ENCODE data around the gene CAPN14.
A peak's percentile ranks its signal among the peaks of the same experiment; 100 is the strongest.

CAPN14 gene

DNA sequence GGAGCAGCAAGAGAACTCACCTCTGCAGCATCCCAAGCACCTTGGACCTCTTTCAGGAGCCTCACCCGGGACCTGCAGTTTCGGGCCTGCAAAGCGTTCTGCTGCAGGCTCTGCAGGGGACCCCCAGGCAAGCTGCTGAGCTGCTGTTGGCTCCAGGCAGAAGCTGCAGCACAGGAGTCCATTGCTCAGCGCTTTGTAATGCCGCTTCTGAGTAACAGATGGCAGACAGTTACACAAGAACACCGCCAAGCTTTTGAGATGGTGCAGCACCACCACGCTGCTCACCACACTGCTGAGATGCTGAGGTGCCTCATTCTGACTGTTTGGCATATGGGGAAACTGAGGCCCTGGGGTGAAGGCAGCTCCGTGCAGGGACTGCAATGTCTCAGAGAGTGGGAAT, 77.2 kb downstream of the CAPN14 start:
- H3K27ac ChIP-seq (ENCODE audit: extremely low read depth, low read depth, low read length) = no peak overlapping the region
- ChIA-PET POLR2A (no interaction called here), CTCF (interaction anchor here (0.7 to 3.2 kb wide), 3 partner anchors 10 to 30 kb away, joined by 3 to 8 read pairs (median 4); no protein-coding TSS in a partner anchor)
- TF ChIP-seq BCL11A (tag by site-specific recombination; IDR thresholded peaks at IDR 0.05; ENCODE audit: low read depth) (no peak), TRIM28 (IDR thresholded peaks at IDR 0.05; ENCODE audit: borderline replicate concordance, low read length) (no peak)
- no peaks in the 10 kb centered on the region for H3K36me3 ChIP-seq (ENCODE audit: control insufficient read depth in 2 of 2, insufficient read depth in 1 of 2, low read length in 2 of 2)
- no peak overlapping the region for H3K4me3 ChIP-seq (ENCODE audit: low read depth, low read length)
- no peaks in the 10 kb centered on the region for H3K4me1 ChIP-seq (ENCODE audit: control insufficient read depth, insufficient read depth, low read length)
- H3K9me3 ChIP-seq (ENCODE audit: control insufficient read depth, insufficient read depth, low read depth, low read length) = no peaks in the 10 kb centered on the region

- CTCF ChIA-PET = interaction anchor here (0.6 to 3.2 kb wide), 3 partner anchors 12 to 974 kb away, joined by 3 to 8 read pairs (median 4); no protein-coding TSS in a partner anchor
- Histone ChIP-seq H3K36me3 (ENCODE audit: control insufficient read depth in 2 of 2, insufficient read depth in 1 of 2, low read length in 2 of 2) (no peaks in the 10 kb centered on the region), H3K27ac (ENCODE audit: extremely low read depth, low read depth, low read length) (no peak overlapping the region), H3K9me3 (ENCODE audit: control insufficient read depth, insufficient read depth, low read depth, low read length) (no peaks in the 10 kb centered on the region), H3K4me3 (ENCODE audit: low read depth, low read length) (no peak overlapping the region), H3K4me1 (ENCODE audit: control insufficient read depth, insufficient read depth, low read length) (no peaks in the 10 kb centered on the region)
- TF ChIP-seq ZNF335 (tag by site-specific recombination; conservative IDR thresholded peaks at IDR 0.05) = no peak
- POLR2A ChIA-PET = no interaction called here
Measured at GRCh38 chr2:31139671-31140070, 77.6 kb downstream of the CAPN14 start.

- ChIA-PET CTCF (interaction anchor here (0.6 to 1.5 kb wide), 17 partner anchors 9 to 973 kb away, joined by 3 to 6 read pairs (median 3); partner anchors contain the start of gene EHD3), POLR2A (no interaction called here)
- Histone ChIP-seq H3K36me3 (ENCODE audit: control insufficient read depth in 2 of 2, insufficient read depth in 1 of 2, low read length in 2 of 2) (no peaks in the 10 kb centered on the region), H3K4me3 (ENCODE audit: low read depth, low read length) (peak within 1 kb of the TSS; percentile 48), H3K9me3 (ENCODE audit: control insufficient read depth, insufficient read depth, low read depth, low read length) (no peaks in the 10 kb centered on the region), H3K4me1 (ENCODE audit: control insufficient read depth, insufficient read depth, low read length) (no peaks in the 10 kb centered on the region), H3K27ac (ENCODE audit: extremely low read depth, low read depth, low read length) (peak within 1 kb of the TSS; percentile 61; the same call in 1 of the 2 replicates)
- TF ChIP-seq BCL6B (tag by site-specific recombination; IDR thresholded peaks at IDR 0.05) = no peak
- TF ChIP-seq ZNF785 (tag by site-specific recombination; IDR thresholded peaks at IDR 0.05) = no peak
- no peak for TF ChIP-seq MZF1 (tag by site-specific recombination; IDR thresholded peaks at IDR 0.05; ENCODE audit: borderline replicate concordance)
- no peak for TF ChIP-seq ZNF623 (tag by site-specific recombination; IDR thresholded peaks at IDR 0.05)
- 0 out of 2 replicates have a peak, but pooled peaks have one; percentile 38 for TF ChIP-seq ZNF610 (tag by site-specific recombination; IDR thresholded peaks at IDR 0.05; ENCODE audit: borderline replicate concordance)
- TF ChIP-seq ZNF184 (tag by site-specific recombination; IDR thresholded peaks at IDR 0.05) = no peak
- no peak for TF ChIP-seq ZNF404 (tag by site-specific recombination; IDR thresholded peaks at IDR 0.05)
- TF ChIP-seq SALL2 (tag by site-specific recombination; IDR thresholded peaks at IDR 0.05; ENCODE audit: borderline replicate concordance) = no peak
- no peak for TF ChIP-seq ZNF140 (tag by site-specific recombination; IDR thresholded peaks at IDR 0.05)
- no peak for TF ChIP-seq ZNF302 (tag by site-specific recombination; IDR thresholded peaks at IDR 0.05; ENCODE audit: low read depth)
- TF ChIP-seq ZNF600 (tag by site-specific recombination; IDR thresholded peaks at IDR 0.05) = peak; percentile 30
- peak; percentile 80 for TF ChIP-seq ZBTB20 (tag by site-specific recombination; IDR thresholded peaks at IDR 0.05)
- TF ChIP-seq ZNF571 (tag by site-specific recombination; IDR thresholded peaks at IDR 0.05) = no peak
- no peak for TF ChIP-seq SCRT2 (tag by site-specific recombination; IDR thresholded peaks at IDR 0.05)
- peak; percentile 59 for TF ChIP-seq ZBTB8A (tag by site-specific recombination; IDR thresholded peaks at IDR 0.05)
- peak; percentile 64 for TF ChIP-seq KLF9 (tag by site-specific recombination; IDR thresholded peaks at IDR 0.05; ENCODE audit: low read depth)
- TF ChIP-seq, protein P1, sequence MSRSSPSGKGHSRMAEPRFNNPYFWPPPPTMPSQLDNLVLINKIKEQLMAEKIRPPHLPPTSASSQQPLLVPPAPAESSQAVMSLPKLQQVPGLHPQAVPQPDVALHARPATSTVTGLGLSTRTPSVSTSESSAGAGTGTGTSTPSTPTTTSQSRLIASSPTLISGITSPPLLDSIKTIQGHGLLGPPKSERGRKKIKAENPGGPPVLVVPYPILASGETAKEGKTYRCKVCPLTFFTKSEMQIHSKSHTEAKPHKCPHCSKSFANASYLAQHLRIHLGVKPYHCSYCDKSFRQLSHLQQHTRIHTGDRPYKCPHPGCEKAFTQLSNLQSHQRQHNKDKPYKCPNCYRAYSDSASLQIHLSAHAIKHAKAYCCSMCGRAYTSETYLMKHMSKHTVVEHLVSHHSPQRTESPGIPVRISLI (tag by site-specific recombination; IDR thresholded peaks at IDR 0.05) = no peak
- TF ChIP-seq, protein P2, sequence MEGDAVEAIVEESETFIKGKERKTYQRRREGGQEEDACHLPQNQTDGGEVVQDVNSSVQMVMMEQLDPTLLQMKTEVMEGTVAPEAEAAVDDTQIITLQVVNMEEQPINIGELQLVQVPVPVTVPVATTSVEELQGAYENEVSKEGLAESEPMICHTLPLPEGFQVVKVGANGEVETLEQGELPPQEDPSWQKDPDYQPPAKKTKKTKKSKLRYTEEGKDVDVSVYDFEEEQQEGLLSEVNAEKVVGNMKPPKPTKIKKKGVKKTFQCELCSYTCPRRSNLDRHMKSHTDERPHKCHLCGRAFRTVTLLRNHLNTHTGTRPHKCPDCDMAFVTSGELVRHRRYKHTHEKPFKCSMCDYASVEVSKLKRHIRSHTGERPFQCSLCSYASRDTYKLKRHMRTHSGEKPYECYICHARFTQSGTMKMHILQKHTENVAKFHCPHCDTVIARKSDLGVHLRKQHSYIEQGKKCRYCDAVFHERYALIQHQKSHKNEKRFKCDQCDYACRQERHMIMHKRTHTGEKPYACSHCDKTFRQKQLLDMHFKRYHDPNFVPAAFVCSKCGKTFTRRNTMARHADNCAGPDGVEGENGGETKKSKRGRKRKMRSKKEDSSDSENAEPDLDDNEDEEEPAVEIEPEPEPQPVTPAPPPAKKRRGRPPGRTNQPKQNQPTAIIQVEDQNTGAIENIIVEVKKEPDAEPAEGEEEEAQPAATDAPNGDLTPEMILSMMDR (tag by site-specific recombination; IDR thresholded peaks at IDR 0.05) = peak; percentile 81
- TF ChIP-seq ZNF626 (tag by site-specific recombination; IDR thresholded peaks at IDR 0.05) = no peak
- TF ChIP-seq ZNF23 (tag by site-specific recombination; IDR thresholded peaks at IDR 0.05; ENCODE audit: borderline replicate concordance) = no peak
- TF ChIP-seq ZNF155 (tag by site-specific recombination; IDR thresholded peaks at IDR 0.05) = no peak
Measured at GRCh38 chr2:31138037-31138962, 79.0 kb downstream of the CAPN14 start, which contains the start of gene GALNT14. Gene GALNT14, minus strand, starts transcription at chr2:31138440. Its CDS starts 354 bp downstream, at chr2:31138086.
